Kasumi-1 (cell line): Measurements from ENCODE around the gene CD248.
"Not testable (repeated sequence)": the region's sequence is repeated elsewhere in the genome, so short reads cannot be mapped to it uniquely, and the experiment has no call there.

ENCODE experiments used
- DNase-seq, 2 experiments: peaks; one replicate each; lab custom pipeline; 2025; lab: John Stamatoyannopoulos, UW

CD248 gene

DNA sequence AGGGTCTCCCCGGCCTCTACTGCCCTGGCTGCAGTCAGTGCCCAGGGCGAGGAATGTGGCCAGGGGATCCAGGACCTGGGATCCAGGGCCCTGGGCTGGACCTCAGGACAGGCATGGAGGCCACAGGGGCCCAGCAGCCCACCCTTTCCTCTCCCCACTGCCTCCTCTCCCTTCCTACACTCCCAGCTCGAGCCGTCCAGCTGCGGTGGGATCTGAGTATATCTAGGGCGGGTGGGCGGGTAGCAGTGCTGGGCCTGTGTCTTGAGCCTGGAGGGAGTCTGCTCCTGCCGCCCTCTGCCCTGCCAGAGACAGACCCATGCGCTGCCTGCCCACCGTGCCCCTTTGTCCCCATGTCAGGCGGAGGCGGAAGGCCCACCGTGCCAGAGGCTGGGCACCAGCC lies 40.2 kb downstream of the CD248 start:
- not testable (repeated sequence) for DNase-seq

DNA sequence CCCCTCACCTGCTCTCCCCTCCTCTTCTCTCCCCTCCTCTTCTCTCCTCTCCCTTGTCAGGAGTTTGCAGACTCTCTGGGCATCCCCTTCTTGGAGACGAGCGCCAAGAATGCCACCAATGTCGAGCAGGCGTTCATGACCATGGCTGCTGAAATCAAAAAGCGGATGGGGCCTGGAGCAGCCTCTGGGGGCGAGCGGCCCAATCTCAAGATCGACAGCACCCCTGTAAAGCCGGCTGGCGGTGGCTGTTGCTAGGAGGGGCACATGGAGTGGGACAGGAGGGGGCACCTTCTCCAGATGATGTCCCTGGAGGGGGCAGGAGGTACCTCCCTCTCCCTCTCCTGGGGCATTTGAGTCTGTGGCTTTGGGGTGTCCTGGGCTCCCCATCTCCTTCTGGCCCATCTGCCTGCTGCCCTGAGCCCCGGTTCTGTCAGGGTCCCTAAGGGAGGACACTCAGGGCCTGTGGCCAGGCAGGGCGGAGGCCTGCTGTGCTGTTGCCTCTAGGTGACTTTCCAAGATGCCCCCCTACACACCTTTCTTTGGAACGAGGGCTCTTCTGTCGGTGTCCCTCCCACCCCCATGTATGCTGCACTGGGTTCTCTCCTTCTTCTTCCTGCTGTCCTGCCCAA lies 40.7 kb downstream of the CD248 start:
- no peak for DNase-seq

DNA sequence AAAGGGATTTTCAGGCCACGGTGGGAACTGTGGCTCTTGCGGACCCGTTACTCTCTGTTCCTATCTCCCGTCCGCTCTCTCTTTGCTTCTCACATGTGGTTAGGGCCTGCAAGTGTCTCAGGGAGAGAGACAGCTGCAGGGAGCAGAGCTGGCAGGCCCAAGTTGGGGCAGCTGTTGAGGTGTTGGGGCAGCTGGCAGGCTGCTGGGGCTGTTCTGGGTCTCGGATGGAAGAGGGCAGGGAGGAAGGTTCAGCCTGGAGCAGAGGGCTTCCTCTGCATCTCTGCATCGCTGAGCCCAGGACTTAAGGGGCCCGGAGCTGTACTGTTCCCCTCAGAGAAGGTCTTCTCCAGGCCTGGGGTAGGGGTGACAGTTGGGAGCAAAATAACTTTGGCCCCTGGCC lies 41.4 kb downstream of the CD248 start:
- DNase-seq: no peak

DNA sequence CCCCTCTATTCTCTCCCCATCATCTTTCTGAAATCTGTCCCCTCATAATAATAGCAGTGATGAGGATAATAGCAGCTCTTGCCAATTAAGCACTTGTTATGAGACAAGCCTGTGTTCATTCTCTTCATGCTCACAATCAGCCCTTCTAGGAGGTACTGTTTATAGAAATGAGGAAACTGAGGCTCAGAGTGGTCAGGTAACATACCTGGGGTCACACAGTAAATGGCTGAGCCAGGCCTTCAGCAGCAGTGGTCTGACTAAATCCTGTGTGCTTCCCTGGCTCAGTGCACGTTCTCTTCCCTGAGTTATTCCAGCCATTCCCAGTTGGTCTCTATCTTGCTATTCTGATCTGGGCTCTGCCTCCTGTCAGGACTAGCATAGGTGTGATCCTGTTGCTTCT lies 42.6 kb downstream of the CD248 start:
- no peak for DNase-seq

DNA sequence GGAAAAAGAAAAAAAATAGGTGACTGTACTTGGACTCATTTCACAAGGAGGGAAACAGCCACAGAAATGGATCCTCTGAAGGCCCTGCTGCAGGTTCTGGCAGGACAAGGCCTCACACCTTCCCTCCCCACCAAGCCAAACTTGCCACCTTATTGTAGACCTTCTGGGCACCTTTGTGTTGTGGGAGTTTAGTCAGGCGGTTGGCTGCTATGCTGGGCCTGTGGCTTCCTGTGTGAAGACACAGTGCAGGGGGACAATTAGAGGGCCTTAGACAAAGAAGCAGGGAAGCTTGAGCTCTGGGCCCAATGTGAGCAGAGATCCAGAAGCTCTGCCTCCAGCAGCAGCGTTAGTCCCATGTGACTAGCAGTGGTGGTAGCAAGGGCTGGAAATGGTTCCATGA lies 44.2 kb downstream of the CD248 start:
- DNase-seq: no peak

DNA sequence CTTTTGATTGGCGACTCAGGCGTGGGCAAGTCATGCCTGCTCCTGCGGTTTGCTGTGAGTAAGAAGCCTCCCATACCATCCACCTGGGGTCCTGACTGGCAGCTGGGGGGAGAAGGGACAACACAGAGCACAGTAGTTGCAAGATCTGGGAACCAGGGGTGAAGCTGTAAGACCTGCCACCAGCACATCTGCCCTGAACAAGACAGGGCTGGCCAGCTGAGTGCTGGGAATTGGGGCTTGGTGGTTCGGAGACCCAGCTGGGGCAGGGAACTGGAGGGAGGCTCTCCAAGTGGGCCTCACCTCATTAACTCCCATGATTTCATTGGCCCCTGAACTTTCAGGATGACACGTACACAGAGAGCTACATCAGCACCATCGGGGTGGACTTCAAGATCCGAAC lies 45.0 kb downstream of the CD248 start:
- no peak for DNase-seq

DNA sequence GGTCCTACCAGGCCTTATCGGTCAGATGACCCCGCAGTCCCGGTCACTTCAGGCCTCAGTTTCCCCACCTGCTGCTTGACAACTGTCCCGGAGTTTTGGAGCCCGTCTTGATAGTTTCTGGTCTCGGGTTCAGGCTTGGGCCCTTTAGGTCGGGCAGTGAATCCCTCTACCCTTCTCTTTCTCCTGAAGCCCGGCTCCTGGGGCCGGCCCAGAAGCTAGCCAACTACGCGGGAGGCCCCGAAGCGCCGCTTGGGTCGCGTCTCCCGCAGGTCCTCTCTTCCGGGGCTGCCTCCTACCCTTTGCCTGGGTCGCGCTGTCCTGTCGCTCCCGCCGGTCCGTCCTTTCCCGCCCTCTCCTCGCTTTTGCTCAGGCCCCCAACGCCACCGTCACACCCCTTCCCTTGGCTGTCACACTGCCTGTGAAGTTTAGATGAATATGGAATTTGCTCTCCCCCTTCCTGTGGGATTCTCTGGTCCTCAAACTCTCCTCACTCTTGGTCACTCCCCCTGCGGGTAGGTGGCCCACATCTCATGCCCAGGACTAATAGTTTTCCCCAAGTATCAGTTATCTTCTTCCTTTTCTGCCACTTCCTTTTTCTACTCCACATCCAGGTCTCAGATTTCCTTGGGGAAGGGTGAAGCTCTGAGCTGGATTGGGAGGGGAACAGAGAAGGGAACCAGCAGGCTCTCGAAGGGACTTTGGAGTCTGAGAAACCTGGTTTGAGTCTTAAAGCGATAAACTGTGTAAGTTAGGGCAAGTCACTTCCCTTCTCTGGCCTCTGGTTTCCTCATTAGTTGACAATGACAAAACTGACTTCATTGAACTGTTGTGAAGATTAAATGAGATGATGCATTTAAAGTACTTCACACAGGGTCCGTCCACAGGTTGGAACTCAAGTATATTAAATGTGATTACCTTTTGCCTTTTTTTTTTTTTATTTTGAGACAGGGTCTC lies 47.6 kb downstream of the CD248 start:
- peak; percentile 40 to 65 for DNase-seq

DNA sequence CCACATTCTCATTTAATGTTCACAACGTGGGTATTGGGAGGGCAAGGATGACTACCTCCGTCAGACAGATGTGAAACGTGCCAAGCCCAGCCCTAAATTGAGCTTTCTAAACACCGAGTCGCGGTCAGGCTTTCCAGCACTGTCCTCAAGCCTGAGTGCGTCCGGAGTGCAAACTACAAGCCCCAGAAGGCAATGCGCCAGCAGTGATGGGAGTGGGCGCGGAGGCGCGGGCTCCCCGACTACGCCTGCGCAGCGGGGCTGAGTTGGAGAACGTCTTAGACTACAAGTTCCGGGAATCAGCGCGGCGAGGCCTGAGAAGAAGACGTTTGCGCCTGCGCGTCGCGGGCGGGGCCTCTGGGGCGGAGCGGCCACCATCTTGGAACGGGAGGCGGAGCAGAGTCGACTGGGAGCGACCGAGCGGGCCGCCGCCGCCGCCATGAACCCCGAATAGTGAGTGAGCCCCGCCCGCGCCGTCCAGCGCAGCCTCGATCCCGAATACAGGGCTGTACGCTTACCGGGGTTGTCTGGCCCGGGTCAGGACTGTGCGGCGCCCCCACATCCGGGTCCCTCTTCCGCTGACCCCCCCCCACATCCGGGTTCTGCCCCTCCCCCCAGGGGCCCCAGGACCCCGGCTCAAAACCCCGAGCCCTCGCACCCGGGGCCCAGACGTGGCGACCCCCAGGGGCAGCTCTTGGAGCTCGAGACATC lies 48.4 kb downstream of the CD248 start, which contains the start of gene RAB1B:
TSS of gene RAB1B (plus strand) at position 396 of the 708 bp plus-strand sequence. CDS start at position 437, 41 bp downstream.
- peak; percentile 97 to 98 for DNase-seq

DNA sequence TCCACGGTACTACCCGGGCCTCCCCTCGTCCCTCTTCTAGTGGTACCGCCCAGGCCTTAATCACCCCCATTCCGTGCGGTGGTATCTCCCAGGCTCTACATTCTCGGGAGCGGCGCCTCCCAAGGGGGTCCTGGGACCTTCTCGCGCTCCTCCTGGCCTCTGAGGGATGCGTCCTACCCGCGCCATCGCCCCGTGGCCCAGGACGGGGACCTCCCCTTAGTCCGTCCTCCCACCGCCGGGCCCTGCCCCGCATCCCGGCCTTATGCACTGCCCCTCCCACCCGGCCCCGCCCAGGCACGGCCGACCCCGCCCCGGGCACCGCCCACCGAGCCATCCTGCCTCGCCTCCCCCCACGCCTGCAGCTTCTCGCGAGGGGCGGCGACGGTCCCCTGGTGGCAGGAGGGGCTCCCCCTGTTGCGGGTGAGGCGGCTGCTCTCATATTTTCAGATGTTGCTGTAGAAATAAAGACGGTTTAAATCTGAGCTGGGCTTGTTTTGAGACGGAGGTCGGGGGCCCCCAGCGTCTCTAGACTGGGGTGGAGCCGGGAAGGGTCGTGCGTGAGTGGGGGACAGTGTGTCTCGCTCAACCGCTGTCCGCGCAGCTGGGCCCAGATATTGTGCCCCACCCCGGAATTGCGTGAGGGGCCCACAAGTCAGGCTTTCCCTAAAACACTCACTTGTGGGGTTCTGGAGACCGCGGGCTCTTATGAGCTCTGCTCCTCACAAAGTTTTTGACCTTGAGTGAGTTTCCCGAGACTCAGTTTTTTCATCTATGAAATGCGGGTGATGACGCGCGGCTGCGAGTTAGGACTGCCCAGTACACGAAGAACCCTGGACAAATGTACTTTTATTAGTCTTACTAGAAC lies 49.2 kb downstream of the CD248 start:
- peak; percentile 72 to 78 for DNase-seq

DNA sequence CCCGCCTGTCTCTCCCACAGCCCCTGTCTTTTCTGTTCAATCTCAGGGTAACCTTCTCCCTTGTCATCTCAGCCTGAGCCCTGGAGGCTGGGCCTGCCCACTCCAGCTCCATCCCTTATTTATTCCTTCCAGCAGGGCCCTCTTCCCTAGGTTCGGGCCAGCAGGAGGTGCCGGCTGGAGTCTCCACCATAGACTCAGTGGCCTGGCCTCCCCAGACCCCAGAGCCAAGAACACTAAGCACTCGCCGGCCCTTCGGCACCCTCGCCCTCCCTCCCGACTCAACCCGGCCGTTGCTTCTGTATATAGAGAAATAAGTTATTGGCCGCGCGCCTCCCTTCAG lies 49.8 kb downstream of the CD248 start:
- DNase-seq: no peak

DNA sequence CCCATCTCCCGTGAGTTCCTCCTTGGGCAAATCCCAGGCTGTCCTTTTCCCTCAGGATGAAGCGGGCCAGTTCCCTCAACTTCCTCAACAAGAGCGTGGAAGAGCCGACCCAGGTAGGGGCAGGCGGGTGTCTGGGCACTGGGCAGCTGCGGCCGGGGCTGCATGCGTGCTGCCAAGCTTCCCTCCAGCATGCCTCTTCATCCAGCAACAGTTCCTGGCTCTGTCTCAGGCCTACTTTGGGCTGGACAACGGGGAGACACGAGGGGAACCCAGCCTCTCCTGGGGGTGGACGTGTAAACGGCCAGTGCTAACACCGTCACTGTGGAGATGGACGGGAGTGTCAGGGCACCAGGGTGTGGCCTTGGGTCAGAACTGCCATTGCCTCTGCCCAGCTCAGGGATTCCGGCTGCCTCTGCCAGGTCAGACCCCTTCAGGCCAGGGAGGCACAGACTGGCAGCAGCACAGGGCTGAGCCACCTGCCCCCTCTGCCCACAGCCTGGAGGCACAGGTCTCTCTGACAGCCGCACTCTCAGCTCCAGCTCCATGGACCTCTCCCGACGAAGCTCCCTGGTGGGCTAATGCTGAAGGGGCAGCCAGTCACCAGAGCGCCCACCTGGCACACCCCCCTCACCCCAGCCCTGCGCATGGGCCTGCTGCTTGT lies 50.3 kb downstream of the CD248 start:
- no peak for DNase-seq

DNA sequence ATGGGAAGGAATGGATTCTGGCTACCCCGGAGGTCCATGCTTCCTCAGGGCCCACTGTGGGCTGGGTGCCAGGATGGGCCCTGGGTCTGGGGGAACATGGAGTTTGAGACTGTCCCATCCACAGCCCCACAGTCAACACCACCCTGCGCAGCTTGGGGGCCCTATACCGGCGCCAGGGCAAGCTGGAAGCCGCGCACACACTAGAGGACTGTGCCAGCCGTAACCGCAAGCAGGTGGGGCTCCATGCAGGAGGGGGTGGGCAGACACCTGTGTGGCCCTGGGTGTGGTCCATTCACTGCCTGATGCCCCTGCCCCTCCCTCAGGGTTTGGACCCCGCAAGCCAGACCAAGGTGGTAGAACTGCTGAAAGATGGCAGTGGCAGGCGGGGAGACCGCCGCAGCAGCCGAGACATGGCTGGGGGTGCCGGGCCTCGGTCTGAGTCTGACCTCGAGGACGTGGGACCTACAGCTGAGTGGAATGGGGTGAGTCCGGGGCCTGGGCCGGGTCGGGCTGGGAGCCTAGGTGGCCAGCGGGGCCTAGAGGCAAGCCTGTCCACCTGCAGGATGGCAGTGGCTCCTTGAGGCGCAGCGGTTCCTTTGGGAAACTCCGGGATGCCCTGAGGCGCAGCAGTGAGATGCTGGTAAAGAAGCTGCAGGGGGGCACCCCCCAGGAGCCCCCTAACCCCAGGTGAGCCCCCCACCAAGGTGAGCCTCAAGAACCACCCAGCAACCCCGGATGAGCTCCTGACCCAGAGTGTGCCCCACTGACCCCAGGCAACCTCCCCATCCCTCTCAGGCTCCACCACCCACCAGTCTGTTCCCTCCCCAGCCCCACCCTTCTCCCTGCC lies 51.1 kb downstream of the CD248 start:
- DNase-seq: no peak

DNA sequence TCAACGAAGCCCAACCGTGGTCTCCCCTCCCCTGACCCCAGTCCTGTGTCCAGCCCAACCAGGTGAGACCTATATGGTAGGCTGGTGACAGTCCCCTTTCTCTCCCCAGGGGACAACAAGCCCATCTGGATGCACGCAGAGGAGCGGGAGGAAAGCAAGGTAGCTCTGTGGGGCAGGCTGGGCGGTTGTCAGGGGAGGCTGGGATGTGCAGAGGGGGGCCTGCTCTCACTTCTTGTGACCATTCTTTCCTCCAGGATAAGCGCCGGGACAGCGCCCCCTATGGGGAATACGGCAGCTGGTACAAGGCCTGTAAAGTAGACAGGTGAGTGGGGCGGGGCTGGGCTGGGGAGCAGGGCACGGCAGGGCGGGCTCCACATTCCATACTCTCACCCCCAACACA lies 51.9 kb downstream of the CD248 start:
- no peak for DNase-seq
